Erythroblast (primary cell): Measurements from ENCODE around the gene SLITRK6.
"Not testable (repeated sequence)": the region's sequence is repeated elsewhere in the genome, so short reads cannot be mapped to it uniquely, and the experiment has no call there.

Experiments
- DNase-seq, 2 experiments: peaks; one replicate each; lab custom pipeline; 2025; lab: John Stamatoyannopoulos, UW
- GATA1 ChIP-seq: IDR thresholded peaks from 2 replicates; pipeline ENCODE4 v1.6.1; 2011; ENCODE audit warnings: low read depth, mild to moderate bottlenecking, control low read depth, low read length, moderate library complexity
- POLR2A ChIP-seq: IDR thresholded peaks from 2 replicates; pipeline ENCODE4 v1.6.1; 2011; ENCODE audit warnings: mild to moderate bottlenecking, low read length

Gene SLITRK6

GRCh38 chr13:85768946-85769345, 30.3 kb downstream of the SLITRK6 start:
- TF ChIP-seq GATA1 (no peak), POLR2A (no peak)

GRCh38 chr13:85755123-85755522, 44.1 kb downstream of the SLITRK6 start:
- no peak for DNase-seq
- no peak for TF ChIP-seq GATA1
- no peak for TF ChIP-seq POLR2A

More at GRCh38 chr13:85768946-85769345, 30.3 kb downstream of the SLITRK6 start:
- no peak for DNase-seq

GRCh38 chr13:85743201-85743770, 55.9 kb downstream of the SLITRK6 start:
- not testable (repeated sequence) for DNase-seq
